ENCODE results near the gene OLFML2A.

The OLFML2A gene

DNA sequence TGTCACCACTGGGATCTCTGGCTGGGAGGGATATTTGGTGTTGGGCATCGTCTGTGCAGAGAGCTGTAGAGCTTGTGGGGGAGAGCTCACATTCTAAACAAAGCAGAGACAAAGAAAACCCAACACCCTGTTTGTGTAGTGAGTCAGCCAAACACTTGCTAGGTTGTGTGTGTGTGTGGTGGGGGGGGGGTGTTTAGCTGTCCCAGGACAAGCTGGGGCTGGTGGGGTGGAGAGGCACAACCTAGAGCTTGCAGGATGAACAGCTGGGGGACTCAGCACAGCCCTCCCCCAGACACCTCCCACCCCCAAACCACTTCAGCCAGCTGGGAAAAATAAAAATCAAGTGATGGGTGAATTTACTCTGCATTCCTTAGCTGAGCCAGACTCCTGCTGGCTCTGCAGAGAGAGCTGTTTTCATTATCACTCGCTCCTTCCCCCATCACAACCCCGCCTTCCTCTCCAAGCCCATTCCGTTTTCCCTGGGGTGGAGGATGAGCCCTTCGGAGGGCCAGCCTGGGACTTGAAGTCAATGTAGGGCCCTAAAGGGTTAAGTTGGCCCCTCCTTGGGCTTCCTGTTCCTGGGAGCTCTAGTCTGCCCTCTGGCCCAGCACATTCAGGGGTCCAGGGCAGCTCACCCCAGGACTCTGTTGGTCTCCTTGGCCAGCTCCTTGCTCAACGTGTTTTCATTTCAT lies 2.6 kb downstream of the OLFML2A start:
- FAIRE-seq, result no peak

DNA sequence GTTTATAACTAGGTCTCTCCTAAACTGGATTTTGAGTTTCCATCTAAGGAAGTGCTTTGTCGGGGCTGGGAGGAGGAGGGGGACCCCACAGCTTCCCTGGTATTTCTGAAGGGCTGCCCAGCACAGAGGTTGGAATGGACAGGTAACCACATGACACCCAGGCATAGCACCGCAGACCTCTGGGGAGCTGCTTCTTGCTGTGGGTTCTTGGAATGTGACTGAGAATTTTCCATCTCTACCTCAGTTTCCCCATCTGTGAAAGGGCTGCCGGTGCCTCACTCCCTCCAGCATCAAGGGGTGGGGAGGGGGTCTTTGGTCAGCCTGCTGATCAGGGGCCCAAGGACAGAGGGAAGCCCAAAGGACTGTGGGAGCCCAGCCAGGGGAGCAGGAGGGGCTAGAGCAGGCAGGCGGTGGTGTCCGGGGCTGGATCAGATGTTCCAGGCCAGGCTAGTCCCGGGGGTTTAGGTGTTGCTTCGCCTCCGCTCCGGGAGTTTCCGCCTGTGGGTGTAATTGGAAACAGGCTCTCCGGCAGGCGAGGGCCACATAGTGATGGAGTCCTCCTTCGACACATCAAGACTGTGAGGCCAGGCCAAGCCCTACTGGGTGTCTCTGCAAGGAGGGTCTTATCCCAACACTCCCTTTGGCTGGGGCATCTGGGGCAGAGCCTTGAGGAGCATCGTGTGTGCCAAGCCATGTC lies 3.3 kb downstream of the OLFML2A start:
- FAIRE-seq, result no peak

DNA sequence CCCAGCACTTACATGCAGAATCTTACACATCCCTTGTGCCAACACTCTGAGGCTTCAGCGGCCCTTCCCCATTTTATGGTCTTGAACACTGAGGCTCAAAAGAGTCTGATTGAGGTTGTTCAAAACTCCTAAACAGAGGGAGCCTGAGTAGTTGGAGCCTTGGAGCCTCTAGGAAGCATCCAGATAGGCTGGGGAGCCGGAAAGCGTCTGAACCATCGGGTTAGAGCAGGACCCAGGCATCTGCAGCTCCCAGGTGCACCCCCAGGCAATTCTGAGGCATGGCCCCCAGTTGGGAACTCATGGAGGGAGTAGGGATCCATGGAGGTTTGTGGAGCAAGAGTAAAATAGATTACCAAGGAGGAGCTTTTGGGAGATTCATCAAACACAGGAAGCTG lies 3.8 kb downstream of the OLFML2A start:
- no peak for FAIRE-seq

DNA sequence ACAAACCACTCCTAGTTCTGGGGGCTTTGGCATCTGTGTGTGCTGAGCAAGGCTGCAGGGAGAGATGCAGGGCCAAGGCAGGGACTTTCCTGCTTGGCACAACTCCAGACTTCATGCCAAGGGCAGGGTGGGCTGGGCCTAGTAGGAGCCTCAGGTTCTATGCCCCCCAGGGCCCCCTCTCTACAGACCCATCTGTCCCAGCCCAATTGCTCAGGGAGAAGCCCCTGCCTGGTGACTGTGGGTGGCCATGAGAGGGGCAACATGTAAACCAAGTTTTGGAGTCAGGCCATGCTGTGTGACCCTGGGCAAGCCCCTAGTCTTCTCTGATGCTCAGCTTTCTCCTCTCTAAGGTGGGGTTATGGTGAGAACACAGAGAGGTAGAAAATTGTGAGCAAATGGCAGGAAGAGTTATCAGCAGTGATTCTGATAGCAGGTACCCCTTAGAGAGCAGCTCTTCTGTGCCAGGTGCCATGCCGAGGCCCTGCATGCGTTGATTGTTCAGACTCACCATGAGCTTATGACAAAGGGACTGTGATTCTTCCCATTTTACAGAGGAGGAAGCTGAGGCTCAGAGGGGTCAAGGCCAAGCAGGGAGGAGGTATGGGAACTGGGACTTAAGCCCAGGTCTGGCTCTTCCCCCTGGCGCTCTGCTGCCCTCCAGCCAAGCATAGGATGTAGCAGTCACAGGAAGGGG lies 5.2 kb downstream of the OLFML2A start:
- FAIRE-seq, result no peak

DNA sequence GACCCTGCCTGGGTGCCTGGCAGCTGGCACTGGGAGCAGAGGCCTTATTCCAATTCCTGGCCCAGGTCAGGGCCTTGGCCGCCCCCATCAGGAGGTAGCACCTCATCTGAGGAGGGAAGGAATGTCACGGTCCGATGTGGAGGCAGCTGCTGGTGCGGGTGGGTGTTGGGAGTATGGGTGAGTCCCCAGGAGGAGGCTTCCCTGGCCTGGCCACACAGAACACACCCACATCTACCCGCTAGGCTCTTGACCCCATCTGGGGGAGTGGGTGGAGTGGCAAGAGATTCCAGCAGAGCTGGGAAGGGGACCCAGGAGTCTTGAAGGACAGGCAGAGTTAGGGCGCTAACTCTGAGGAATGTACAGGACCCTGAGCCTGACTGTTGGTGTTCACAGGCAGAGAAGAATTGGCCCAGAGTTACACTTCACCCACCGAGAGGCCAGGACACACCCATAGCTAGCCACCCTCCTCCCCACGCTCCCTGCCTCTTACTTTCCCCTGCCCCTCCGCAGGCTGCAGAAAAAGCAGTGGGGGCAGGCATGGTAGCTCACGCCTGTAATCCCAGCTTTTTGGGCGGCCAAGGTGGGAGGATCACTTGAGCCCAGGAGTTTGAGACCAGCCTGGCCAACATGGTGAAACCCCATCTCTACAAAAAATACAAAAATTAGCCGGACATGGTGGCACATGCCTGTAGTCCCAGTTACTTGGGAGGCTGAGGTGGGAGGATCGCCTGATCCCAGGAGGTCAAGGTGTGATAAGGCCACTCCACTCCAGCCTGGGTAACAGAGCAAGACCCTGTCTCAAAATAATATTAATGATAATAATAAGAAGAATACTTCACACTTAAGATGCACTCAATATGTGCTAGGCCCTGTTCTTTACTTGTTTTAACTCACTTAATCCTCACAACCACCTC lies 6.0 kb downstream of the OLFML2A start:
- FAIRE-seq, result no peak

DNA sequence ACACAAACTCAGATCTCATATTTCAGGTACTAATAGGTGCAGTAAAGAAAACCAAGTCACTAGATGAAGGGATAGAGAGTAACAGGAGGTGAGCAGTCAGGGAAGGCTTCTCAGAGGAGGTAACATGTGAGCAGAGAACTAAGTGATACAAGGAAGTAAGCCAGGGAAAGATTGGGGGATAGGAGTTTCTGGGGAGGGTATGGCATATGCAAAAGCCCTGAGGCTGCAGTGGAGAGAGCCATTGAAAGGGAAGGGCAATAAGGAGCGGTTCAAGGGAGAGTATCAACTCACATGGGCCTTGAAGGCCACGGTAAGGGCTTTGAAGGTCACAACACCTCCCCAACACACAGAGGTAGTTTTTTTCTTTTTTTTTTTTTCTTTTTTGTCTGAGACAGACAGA lies 6.9 kb downstream of the OLFML2A start:
- FAIRE-seq, result no peak

DNA sequence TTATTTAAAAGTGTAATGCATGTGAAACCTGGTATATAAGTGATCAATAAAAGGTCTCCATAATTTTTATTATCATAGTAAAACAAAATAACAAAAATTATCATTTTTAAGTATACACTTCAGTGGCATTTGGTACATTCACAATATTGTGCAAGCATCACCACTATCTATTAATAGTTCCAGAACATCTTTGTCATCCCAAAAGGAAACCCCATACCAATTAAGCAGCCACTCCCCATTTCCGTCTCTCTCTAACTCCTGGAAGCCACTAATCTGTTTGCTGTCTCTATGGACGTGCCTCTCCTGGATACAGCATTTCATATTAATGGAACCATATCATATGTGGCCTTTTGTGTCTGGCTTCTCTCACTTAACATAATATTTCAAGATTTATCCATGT lies 7.6 kb downstream of the OLFML2A start:
- FAIRE-seq, result no peak

DNA sequence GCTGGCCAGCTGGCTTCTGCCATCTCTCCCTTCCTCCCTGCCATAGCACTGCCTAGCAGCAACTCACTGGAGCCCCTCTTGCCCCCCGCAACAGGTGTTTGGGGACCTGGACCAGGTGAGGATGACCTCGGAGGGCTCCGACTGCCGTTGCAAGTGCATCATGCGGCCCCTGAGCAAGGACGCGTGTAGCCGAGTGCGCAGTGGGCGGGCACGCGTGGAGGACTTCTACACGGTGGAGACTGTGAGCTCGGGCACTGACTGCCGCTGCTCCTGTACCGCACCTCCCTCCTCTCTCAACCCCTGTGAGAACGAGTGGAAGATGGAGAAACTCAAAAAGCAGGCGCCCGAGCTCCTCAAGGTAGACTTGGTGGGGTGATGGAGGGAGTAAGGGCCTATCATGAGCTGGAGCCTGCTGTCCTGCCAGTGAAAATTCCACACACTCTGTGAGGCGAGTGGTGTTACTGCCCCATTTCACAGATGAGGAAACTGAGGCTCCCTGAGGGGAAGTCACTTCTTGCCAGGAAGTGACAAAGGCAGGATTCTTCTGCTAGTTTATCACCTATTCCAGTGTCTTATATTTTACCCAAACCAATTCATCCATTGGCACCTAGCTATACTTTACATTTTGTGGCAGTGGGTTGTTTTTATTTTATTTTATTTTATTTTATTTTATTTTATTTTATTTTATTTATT lies 10.1 kb downstream of the OLFML2A start:
- FAIRE-seq, result no peak

DNA sequence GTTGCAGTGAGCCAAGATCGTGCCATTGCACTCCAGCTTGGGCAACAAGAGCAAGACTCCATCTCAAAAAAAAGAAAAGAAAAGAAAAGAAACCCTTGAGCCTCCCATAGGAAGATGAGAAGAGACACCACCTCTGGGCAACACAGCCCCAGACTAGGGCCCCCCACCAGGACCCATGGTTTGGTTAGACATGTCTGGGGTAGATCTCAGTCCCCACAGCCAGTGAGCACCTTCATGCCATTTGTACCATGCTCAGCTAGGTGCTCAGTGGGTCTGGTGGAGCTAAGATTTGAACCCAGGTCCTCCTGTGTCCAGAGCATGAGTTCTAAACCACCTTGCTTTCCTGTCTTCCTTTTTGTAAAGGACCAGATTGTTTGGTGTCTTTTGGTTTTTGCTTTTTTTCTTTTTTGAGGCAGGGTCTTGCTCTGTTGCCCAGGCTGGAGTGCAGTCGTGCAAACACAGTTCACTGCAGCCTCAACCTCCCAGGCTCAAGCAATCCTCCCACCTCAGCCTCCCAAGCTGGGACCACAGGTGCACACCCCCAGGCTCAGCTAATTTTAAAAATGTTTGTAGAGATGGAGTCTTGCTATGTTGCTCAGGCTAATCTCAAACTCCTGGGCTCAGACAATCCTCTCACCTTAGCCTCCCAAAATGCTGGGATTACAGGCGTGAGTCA lies 11.7 kb downstream of the OLFML2A start:
- FAIRE-seq, result no peak

DNA sequence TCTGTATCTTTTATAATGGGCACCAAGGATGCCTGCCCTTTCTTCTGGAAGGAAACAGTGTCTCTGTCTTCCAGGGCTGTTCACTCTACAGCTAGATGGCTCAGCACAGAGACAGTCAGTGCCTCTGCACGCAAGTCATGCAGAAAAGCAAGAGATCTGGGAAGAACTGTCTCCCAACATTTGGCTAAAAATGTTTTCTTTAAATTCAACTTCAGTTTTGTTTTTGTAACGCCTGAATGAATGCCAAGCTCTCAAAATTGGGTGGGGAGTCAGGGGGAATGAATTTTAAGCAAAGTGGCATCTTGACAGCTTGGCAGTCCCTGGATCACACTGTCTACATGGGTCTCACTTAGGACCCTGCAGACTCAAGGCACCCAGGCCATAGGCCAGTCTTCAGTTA lies 12.6 kb downstream of the OLFML2A start:
- no peak for FAIRE-seq

DNA sequence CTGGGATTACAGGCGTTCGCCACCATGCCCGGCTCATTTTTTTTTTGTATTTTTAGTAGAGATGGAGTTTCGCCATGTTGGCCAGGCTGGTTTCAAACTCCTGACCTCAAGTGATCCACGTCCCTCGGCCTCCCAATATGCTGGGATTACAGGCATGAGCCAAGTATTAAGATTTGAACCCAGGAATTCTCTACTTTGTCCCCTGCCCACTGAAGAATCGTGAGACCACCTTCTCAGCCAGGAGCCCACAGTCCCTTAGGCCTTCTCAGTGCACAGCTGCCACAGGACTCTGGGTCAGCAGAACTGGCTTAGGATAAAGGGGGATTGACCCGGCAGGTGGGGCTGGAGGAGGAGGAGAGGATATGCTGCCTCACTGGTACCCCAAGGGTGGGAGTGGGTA lies 13.4 kb downstream of the OLFML2A start:
- no peak for FAIRE-seq

DNA sequence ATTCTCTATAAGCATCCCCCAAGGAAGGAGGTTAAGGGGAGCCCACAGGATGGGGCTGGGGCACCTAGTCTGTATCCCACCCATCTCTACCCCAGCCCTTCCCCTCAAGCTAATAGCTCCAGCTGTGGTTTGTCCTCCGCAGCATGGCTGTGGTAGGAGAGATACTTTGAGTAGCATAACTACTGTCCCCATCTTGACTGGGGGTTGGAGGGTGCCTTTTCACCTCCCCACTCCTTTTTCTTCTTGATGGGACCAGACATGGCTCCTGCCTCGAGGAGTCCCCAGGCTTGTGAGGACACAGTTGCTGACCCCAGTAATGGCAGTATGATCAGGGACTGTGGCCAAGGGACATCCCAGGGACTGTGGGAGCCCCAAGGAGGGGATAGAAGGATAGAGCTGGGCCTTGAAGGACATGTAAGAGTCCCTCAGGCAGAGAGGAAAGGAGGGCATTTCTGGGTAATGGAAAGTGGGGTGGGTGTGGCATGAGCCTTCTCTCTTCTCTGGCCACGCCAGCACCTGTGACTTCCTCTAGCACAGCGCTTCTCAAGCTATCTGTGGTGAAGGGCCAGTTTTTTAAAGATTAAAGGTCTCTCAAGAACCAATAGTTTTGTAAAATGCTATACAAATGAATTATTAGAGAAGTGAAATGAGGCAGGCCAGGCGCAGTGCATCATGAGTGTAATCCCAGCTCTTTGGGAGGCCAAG lies 14.0 kb downstream of the OLFML2A start:
- no peak for FAIRE-seq

DNA sequence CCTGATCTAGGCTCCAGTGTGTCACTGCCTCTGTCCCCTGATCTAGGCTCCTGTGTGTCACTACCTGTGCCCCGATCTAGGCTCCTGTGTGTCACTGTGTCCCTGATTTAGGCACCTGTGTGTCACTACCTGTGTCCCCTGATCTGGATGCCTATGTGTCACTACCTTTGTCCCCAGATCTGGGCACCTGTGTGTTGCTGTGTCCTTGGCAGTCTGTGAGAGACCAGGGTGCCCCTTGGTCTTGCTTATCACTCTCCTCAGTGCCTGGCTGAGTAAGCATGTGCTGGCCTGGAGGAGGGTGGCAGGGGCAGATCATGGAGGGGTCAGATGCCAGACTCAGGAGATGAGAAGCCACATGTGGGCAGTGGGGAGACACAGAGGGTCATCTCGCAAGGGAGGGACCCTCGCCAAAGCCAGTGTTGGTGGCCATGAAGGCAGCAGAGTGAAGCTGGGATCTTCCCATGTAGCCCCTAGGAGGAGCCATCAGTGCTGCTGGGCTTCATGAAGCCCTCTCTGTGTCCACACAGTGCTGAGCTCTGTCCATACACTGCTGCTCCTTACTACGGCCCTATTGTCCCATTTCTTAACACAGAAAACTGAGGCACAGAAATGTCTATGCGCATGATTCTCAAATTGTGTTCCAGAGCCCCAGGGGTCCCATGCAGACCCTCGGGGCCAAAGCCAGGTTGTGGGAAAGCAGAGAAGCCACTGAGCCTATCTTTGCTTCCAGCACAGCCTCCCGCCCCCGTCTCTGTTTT lies 15.5 kb downstream of the OLFML2A start:
- FAIRE-seq, result no peak

DNA sequence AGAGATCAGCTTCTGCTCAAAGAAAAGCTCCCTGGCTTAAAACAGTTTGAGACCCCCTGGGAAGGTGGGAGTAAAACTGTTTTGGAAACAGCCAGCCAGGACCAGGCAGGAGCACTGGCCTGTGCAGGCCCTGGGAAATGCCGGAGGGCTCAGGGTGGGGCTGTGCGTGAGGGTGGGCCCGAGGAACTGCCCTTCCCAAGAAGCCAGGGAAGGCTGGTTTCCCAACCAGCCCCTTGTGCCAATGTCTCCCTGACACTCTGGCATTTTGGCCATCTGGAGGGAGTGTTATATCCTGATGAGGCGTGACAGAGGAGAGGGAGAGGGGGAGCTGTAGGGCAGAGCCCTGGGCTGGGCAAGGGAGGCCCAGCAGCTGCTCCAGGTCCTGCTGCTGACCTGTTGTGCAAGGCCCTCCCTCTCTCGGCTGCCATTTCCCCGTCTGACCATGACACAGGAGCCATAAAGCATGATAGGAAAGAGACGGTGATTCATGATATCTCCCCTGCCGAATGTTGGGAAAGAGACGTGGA lies 16.1 kb downstream of the OLFML2A start:
- FAIRE-seq, result no peak

DNA sequence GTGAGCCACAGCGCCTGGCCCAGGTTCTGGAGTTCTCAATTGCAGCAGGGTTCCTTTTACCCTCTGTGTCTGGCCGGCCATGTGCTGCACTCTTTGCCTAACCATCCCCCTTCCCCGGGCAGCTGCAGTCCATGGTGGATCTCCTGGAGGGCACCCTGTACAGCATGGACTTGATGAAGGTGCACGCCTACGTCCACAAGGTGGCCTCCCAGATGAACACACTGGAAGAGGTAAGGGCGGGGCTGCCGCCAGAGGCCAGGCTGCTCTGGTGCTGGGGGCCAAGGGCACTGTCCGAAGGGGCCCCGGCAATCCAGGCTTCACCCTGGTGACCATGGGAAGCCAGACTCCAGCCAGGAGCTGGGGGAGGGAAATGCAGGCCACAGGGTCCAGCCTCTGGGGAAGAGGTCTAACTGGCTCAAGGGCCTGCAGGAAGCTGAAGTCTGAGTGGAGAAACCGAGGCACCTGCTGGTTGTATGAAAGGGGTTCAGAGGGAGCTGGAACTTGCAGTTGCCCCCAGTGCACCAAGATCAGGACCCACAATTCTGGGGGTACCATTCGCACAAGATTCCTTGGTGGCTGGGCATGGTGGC lies 18.1 kb downstream of the OLFML2A start:
- no peak for FAIRE-seq

DNA sequence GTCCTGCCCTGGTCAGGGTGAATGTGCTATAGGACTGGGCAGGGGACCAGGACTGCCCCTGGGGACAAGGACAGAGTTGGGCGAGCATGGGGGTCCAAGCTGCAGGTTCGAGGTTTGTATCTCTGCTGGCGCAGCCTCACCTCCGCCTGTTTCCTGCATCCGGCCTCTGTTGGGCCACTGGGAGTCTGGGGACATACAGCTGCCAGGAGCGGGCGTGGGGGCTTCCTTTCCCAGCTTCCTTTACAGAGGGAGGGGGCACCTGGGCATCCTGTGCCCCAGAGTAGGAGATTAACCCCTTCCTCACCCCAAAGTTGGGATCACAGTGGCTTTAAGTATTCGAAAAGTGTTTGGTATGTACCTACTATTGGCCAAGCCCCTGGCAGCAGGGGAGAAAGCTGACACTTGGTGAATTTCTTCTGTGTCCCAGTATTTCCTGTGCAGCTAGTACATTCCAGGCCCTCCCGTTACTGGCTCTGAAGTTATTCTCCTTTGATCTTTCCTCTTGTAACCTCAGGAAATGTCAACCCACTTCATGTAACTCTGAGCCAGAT lies 19.0 kb downstream of the OLFML2A start:
- FAIRE-seq, result no peak

DNA sequence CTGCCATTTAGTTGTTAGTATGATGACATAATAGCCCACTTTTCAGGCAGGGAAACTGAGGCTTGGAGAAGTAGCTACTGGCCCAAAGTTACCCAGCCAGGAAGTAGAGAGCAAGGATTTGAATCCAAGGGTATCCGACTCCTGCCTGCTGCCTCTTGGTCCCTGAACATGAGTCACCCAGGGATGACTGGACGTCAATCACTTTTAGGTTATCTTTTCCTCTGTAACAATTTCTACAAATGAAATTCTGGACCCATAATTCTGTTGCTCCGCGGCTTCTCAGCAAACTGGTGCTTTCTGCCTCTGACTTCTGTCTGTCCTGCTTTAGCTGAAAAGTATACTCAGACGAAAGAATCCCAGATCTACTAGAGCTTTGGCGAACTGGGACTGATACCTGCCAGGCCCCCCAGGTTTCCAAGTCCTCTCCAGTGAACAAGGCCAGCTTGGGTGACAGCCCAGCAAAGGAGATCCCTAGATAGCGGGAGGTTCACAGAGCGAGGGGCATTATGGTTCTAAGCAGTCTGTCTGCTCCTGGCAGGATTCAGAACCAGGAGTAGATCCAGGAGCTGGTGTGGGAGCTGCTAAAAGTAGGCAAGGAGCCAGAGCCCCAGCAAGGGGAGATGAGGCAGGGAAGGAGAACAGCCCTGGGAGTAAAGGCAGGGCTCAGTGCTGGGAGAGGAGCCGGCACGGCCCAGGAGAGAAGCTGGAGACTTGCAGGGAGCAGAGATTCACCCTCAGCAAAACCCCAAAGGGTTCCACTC lies 20.6 kb downstream of the OLFML2A start:
- no peak for FAIRE-seq

DNA sequence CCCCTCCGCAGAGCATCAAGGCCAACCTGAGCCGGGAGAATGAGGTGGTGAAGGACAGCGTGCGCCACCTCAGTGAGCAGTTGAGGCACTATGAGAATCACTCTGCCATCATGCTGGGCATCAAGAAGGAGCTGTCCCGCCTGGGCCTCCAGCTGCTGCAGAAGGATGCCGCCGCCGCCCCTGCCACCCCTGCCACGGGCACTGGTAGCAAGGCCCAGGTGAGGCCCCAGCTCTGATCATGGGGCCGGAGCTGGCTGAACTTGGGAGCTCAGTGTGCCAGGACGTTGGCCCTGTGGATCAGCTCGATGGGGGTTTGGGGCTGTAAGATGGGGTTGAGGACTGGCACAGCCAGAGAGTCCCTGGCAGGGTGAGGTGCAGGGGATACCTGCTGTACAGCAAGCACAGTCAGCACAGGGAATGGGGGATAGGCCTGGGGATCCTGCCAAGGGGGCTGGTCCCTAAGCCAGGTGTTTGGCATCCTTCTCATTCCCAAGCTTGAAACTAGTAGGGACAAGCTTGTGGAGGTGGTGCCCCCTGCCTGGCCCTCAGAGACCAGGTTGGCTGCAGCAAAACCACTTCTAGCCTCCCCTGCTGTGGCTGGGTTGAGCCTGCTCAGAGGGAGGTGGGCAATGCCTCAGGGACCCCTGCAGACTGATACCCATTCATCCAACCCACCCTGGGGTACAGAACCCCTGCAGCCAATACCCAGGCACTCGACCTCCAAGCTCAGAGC lies 22.5 kb downstream of the OLFML2A start:
- no peak for FAIRE-seq
